ENCODE data around the gene GADD45G.

- TF ChIP-seq JAZF1 (CRISPR knock-in tag; IDR thresholded peaks at IDR 0.05) (no peak), ZSCAN18 (CRISPR knock-in tag; IDR thresholded peaks at IDR 0.05) (no peak)
Observed at GRCh38 chr9:89598363-89598713, 6.5 kb upstream of the GADD45G start.
